ENCODE measurements around the gene TOR1AIP2. TPM values are rescaled to one million over a fixed set of nuclear protein-coding genes. Genes with fewer than 3 reads are reported as not detected.
A peak's percentile ranks its signal among the peaks of the same experiment; 100 is the strongest.

The TOR1AIP2 gene
- total and polyA plus RNA-seq, 4 donors, result 9.4 to 64.7 (median 36.1) TPM

- no peak overlapping the region for H3K27ac ChIP-seq (ENCODE audit: low read depth in 1 of 2, low read length in 2 of 2)
- no peaks in the 10 kb centered on the region for H3K36me3 ChIP-seq (ENCODE audit: control insufficient read depth in 1 of 2, insufficient read depth in 2 of 2, low read length in 1 of 2)
- intact Hi-C loops (cut with DNase I), result no loop called here
- H3K27me3 ChIP-seq (ENCODE audit: control insufficient read depth in 1 of 2, insufficient read depth in 2 of 2, low read length in 1 of 2), result no peaks in the 10 kb centered on the region
- WGBS, 2 donors, result 53 to 60% methylated on average over 17 of the region's 17 CpGs
- ATAC-seq (ENCODE audit: low FRiP score) (no peak), DNase-seq (peak in 1 of 2 donors; percentile 25)
- no peak overlapping the region for H3K4me3 ChIP-seq (ENCODE audit: low read length in 2 of 2)
- no peaks in the 10 kb centered on the region for H3K9me3 ChIP-seq (ENCODE audit: control insufficient read depth, low read length)
- H3K4me1 ChIP-seq (ENCODE audit: control insufficient read depth in 1 of 2, insufficient read depth in 2 of 2, low read length in 2 of 2), result no peaks in the 10 kb centered on the region
These were observed 61.2 kb downstream of the TOR1AIP2 start for GRCh38 chr1:179816196-179816960.

GRCh38 chr1:179815641-179816040 lies 62.0 kb downstream of the TOR1AIP2 start:
- no peaks in the 10 kb centered on the region for H3K4me1 ChIP-seq (ENCODE audit: control insufficient read depth in 1 of 2, insufficient read depth in 2 of 2, low read length in 2 of 2)
- whole genome bisulfite sequencing, 2 donors, result 29 to 46% methylated on average over 5 of the region's 5 CpGs
- no peaks in the 10 kb centered on the region for H3K36me3 ChIP-seq (ENCODE audit: control insufficient read depth in 1 of 2, insufficient read depth in 2 of 2, low read length in 1 of 2)
- intact Hi-C loops (cut with DNase I), result no loop called here
- H3K9me3 ChIP-seq (ENCODE audit: control insufficient read depth, low read length), result no peaks in the 10 kb centered on the region
- ATAC-seq (ENCODE audit: low FRiP score) (no peak), DNase-seq (no peak)
- no peaks in the 10 kb centered on the region for H3K27me3 ChIP-seq (ENCODE audit: control insufficient read depth in 1 of 2, insufficient read depth in 2 of 2, low read length in 1 of 2)
- H3K27ac ChIP-seq (ENCODE audit: low read depth in 1 of 2, low read length in 2 of 2), result no peak overlapping the region
- peak overlapping the region in 1 of 2 donors; percentile 36 for H3K4me3 ChIP-seq (ENCODE audit: low read length in 2 of 2)

- H3K27ac ChIP-seq (ENCODE audit: low read depth in 1 of 2, low read length in 2 of 2), result no peak overlapping the region
These were observed 63.1 kb downstream of the TOR1AIP2 start for GRCh38 chr1:179814546-179814838.

GRCh38 chr1:179813626-179814545 lies 63.7 kb downstream of the TOR1AIP2 start:
- H3K4me1 ChIP-seq (ENCODE audit: control insufficient read depth in 1 of 2, insufficient read depth in 2 of 2, low read length in 2 of 2), result no peaks in the 10 kb centered on the region
- no peak overlapping the region for H3K4me3 ChIP-seq (ENCODE audit: low read length in 2 of 2)
- WGBS, 2 donors, result 80 to 82% methylated on average over 28 of the region's 28 CpGs
- DNase-seq (peak in 1 of 2 donors; percentile 71), ATAC-seq (ENCODE audit: low FRiP score) (no peak)
- no peaks in the 10 kb centered on the region for H3K9me3 ChIP-seq (ENCODE audit: control insufficient read depth, low read length)
- intact Hi-C loops (cut with DNase I), result no loop called here
- no peak overlapping the region for H3K27ac ChIP-seq (ENCODE audit: low read depth in 1 of 2, low read length in 2 of 2)
- no peaks in the 10 kb centered on the region for H3K27me3 ChIP-seq (ENCODE audit: control insufficient read depth in 1 of 2, insufficient read depth in 2 of 2, low read length in 1 of 2)
- H3K36me3 ChIP-seq (ENCODE audit: control insufficient read depth in 1 of 2, insufficient read depth in 2 of 2, low read length in 1 of 2), result no peaks in the 10 kb centered on the region

More at GRCh38 chr1:179814546-179814838, 63.1 kb downstream of the TOR1AIP2 start:
- intact Hi-C loops (cut with DNase I), result no loop called here
- ATAC-seq (ENCODE audit: low FRiP score) (peak; percentile 75), DNase-seq (peak; percentile 74 to 87)
- H3K27me3 ChIP-seq (ENCODE audit: control insufficient read depth in 1 of 2, insufficient read depth in 2 of 2, low read length in 1 of 2), result no peaks in the 10 kb centered on the region
- no peaks in the 10 kb centered on the region for H3K9me3 ChIP-seq (ENCODE audit: control insufficient read depth, low read length)
- H3K4me1 ChIP-seq (ENCODE audit: control insufficient read depth in 1 of 2, insufficient read depth in 2 of 2, low read length in 2 of 2), result no peaks in the 10 kb centered on the region
- WGBS, 2 donors, result 0 to 1% methylated on average over 16 of the region's 16 CpGs
- H3K4me3 ChIP-seq (ENCODE audit: low read length in 2 of 2), result no peak overlapping the region
- H3K36me3 ChIP-seq (ENCODE audit: control insufficient read depth in 1 of 2, insufficient read depth in 2 of 2, low read length in 1 of 2), result no peaks in the 10 kb centered on the region

- ATAC-seq (ENCODE audit: low FRiP score) (no peak), DNase-seq (peak in 1 of 2 donors; percentile 74)
- intact Hi-C loops (cut with DNase I), result no loop called here
- Histone ChIP-seq H3K9me3 (ENCODE audit: control insufficient read depth, low read length) (no peaks in the 10 kb centered on the region), H3K27me3 (ENCODE audit: control insufficient read depth in 1 of 2, insufficient read depth in 2 of 2, low read length in 1 of 2) (no peaks in the 10 kb centered on the region), H3K4me3 (ENCODE audit: low read length in 2 of 2) (no peak overlapping the region), H3K36me3 (ENCODE audit: control insufficient read depth in 1 of 2, insufficient read depth in 2 of 2, low read length in 1 of 2) (no peaks in the 10 kb centered on the region), H3K4me1 (ENCODE audit: control insufficient read depth in 1 of 2, insufficient read depth in 2 of 2, low read length in 2 of 2) (no peaks in the 10 kb centered on the region), H3K27ac (ENCODE audit: low read depth in 1 of 2, low read length in 2 of 2) (no peak overlapping the region)
- 88 to 91% methylated on average over 37 of the region's 37 CpGs for WGBS, 2 donors
These were observed 64.9 kb downstream of the TOR1AIP2 start for GRCh38 chr1:179812501-179813292.

- no peaks in the 10 kb centered on the region for H3K36me3 ChIP-seq (ENCODE audit: control insufficient read depth in 1 of 2, insufficient read depth in 2 of 2, low read length in 1 of 2)
- H3K27ac ChIP-seq (ENCODE audit: low read depth in 1 of 2, low read length in 2 of 2), result no peak overlapping the region
- intact Hi-C loops (cut with DNase I), result loop anchor here in 1 of 2 donors (2.0 kb wide), 1 partner anchor 104 kb away; no protein-coding TSS in a partner anchor
- DNase-seq (peak in 1 of 2 donors; percentile 22), ATAC-seq (ENCODE audit: low FRiP score) (no peak)
- H3K9me3 ChIP-seq (ENCODE audit: control insufficient read depth, low read length), result no peaks in the 10 kb centered on the region
- no peaks in the 10 kb centered on the region for H3K27me3 ChIP-seq (ENCODE audit: control insufficient read depth in 1 of 2, insufficient read depth in 2 of 2, low read length in 1 of 2)
- no peaks in the 10 kb centered on the region for H3K4me1 ChIP-seq (ENCODE audit: control insufficient read depth in 1 of 2, insufficient read depth in 2 of 2, low read length in 2 of 2)
- no peak overlapping the region for H3K4me3 ChIP-seq (ENCODE audit: low read length in 2 of 2)
- WGBS, 2 donors, result 78 to 79% methylated on average over 7 of the region's 7 CpGs
These were observed 67.3 kb downstream of the TOR1AIP2 start for GRCh38 chr1:179810367-179810715.

GRCh38 chr1:179809506-179810366 lies 67.9 kb downstream of the TOR1AIP2 start:
- intact Hi-C loops (cut with DNase I), result loop anchor here (1.0 to 2.0 kb wide), 2 partner anchors 102 to 103 kb away; no protein-coding TSS in a partner anchor
- no peaks in the 10 kb centered on the region for H3K27me3 ChIP-seq (ENCODE audit: control insufficient read depth in 1 of 2, insufficient read depth in 2 of 2, low read length in 1 of 2)
- peak; percentile 70 for ATAC-seq (ENCODE audit: low FRiP score)
- no peak overlapping the region for H3K4me3 ChIP-seq (ENCODE audit: low read length in 2 of 2)
- 34 to 38% methylated on average over 14 of the region's 14 CpGs for WGBS, 2 donors
- no peaks in the 10 kb centered on the region for H3K9me3 ChIP-seq (ENCODE audit: control insufficient read depth, low read length)
- no peaks in the 10 kb centered on the region for H3K4me1 ChIP-seq (ENCODE audit: control insufficient read depth in 1 of 2, insufficient read depth in 2 of 2, low read length in 2 of 2)
- no peaks in the 10 kb centered on the region for H3K36me3 ChIP-seq (ENCODE audit: control insufficient read depth in 1 of 2, insufficient read depth in 2 of 2, low read length in 1 of 2)
- peak in 1 of 2 donors; percentile 60 for DNase-seq
- H3K27ac ChIP-seq (ENCODE audit: low read depth in 1 of 2, low read length in 2 of 2), result no peak overlapping the region

- ATAC-seq (ENCODE audit: low FRiP score) (no peak), DNase-seq (no peak)
- H3K4me3 ChIP-seq (ENCODE audit: low read length in 2 of 2), result no peak overlapping the region
- H3K9me3 ChIP-seq (ENCODE audit: control insufficient read depth, low read length), result no peaks in the 10 kb centered on the region
- H3K36me3 ChIP-seq (ENCODE audit: control insufficient read depth in 1 of 2, insufficient read depth in 2 of 2, low read length in 1 of 2), result no peaks in the 10 kb centered on the region
- H3K27ac ChIP-seq (ENCODE audit: low read depth in 1 of 2, low read length in 2 of 2), result no peak overlapping the region
- intact Hi-C loops (cut with DNase I), result no loop called here
- H3K4me1 ChIP-seq (ENCODE audit: control insufficient read depth in 1 of 2, insufficient read depth in 2 of 2, low read length in 2 of 2), result no peaks in the 10 kb centered on the region
- H3K27me3 ChIP-seq (ENCODE audit: control insufficient read depth in 1 of 2, insufficient read depth in 2 of 2, low read length in 1 of 2), result no peaks in the 10 kb centered on the region
- WGBS, 2 donors, result 95 to 100% methylated on average over 1 of the region's 1 CpG
These were observed 69.1 kb downstream of the TOR1AIP2 start for GRCh38 chr1:179808503-179808902.
